ENCODE measurements around the gene TMPRSS11A.

- TF ChIP-seq CTCF (IDR thresholded peaks at IDR 0.05), result peak; percentile 21
- TF ChIP-seq EZH2phosphoT487 (IDR thresholded peaks at IDR 0.05), result no peak
Measured at GRCh38 chr4:67892905-67893304, 70.4 kb downstream of the TMPRSS11A start.

Measured in neural progenitor cell (in vitro differentiated cells).